ENCODE results near the gene TFDP1. TPM values are rescaled to one million over a fixed set of nuclear protein-coding genes. Genes with fewer than 3 reads are reported as not detected.

The TFDP1 gene
- total RNA-seq, 4 donors from 2014 or later = 10.3 to 101 (median 52.3) TPM

DNA sequence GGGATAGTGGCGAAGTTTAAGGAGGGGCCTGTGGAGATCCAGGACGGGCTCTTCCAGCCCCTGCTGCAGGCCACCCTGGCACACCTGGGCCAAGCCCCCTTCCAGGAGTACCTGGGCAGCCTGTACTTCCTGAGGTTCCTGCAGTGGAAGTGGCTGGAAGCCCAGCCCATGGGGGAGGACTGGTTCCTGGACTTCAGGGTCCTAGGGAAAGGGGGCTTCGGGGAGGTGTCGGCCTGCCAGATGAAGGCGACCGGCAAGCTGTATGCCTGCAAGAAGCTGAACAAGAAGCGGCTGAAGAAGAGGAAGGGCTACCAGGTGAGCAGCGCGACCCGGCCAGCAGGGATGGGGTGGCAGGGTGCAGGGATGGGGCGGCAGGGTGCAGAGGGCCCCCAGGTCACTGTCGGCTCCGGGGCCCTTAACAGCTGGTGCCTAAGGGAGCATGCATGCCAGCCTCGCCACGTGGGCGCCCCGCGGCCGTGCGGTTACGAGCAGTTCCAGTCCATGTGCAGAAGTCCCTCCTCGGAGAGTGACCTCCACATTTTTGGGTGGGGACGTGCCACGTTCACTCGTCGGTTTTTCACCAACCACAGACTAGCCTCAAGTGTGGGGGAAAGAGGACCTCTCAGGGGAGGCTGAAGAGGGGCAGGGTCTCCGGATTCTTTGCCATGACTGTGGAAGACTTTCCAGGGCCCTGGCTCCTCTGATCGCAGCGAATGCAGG lies 83.4 kb downstream of the TFDP1 start:
- H3K27ac ChIP-seq = no peak overlapping the region
- H3K27me3 ChIP-seq = no peaks in the 10 kb centered on the region
- intact Hi-C loops (cut with DNase I; ENCODE audit: low total_unique reads) = no loop called here
- no peaks in the 10 kb centered on the region for H3K4me1 ChIP-seq
- no peaks in the 10 kb centered on the region for H3K36me3 ChIP-seq
- peak; percentile 8 to 13 for DNase-seq
- TF ChIP-seq, protein P1, sequence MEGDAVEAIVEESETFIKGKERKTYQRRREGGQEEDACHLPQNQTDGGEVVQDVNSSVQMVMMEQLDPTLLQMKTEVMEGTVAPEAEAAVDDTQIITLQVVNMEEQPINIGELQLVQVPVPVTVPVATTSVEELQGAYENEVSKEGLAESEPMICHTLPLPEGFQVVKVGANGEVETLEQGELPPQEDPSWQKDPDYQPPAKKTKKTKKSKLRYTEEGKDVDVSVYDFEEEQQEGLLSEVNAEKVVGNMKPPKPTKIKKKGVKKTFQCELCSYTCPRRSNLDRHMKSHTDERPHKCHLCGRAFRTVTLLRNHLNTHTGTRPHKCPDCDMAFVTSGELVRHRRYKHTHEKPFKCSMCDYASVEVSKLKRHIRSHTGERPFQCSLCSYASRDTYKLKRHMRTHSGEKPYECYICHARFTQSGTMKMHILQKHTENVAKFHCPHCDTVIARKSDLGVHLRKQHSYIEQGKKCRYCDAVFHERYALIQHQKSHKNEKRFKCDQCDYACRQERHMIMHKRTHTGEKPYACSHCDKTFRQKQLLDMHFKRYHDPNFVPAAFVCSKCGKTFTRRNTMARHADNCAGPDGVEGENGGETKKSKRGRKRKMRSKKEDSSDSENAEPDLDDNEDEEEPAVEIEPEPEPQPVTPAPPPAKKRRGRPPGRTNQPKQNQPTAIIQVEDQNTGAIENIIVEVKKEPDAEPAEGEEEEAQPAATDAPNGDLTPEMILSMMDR (IDR thresholded peaks at IDR 0.05) = no peak
- no peak overlapping the region for H3K4me3 ChIP-seq
- H3K9me3 ChIP-seq = no peaks in the 10 kb centered on the region

DNA sequence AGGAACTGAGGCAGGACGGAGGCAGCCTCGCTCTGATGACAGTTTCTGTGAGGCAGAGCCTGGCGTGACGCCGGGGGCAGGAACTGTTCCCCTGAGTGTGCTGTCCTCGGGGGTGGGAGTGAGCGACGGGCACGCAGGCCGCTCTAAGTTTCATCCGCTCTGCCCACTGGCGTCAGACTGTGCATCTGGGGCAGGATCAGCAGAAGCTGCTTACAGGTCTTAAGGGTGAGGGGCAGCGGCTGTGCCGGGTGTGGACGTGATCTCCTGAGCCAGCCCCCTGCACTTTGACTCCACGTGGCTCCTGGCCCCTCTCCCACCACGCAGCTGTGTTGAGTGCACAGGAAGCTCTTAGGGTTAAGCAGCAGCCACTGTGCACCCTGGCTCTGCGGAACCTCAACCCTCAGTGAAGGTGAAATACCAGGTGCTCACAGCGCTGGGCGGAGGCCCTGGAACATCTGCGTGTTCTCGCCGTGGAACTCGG lies 84.0 kb downstream of the TFDP1 start:
- intact Hi-C loops (cut with DNase I; ENCODE audit: low total_unique reads) = no loop called here
- H3K27ac ChIP-seq = no peak overlapping the region
- no peak for TF ChIP-seq POLR2A (IDR thresholded peaks at IDR 0.05)
- TF ChIP-seq, protein P1 (IDR thresholded peaks at IDR 0.05) = no peak
- DNase-seq = peak; percentile 5 to 11
- H3K4me1 ChIP-seq = no peaks in the 10 kb centered on the region
- no peak overlapping the region for H3K4me3 ChIP-seq
- no peaks in the 10 kb centered on the region for H3K27me3 ChIP-seq
- no peaks in the 10 kb centered on the region for H3K36me3 ChIP-seq
- no peaks in the 10 kb centered on the region for H3K9me3 ChIP-seq

DNA sequence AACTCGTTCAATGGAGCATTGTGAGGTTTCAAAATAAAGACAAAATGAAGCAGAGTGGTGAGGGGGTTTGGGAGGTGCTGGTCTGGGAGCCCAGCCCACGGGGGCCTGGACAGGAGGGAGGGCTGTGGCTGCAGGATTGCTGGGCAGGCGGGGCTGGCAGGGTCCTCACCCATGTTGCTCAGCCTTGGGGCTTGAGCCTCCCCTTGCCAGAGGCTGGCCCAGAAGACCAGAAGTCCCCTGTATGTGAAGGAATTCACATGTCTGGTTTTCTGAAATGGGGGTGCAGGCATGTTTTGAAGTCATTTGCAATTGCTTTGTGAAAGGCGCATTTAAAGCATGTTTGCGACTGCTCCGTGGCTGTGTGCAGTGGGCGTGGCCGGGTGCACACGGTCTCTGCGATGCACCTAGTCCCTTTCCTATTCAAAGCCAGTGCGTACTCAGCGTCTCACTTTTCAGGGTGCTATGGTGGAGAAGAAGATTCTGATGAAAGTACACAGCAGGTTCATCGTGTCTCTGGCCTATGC lies 84.7 kb downstream of the TFDP1 start:
- TF ChIP-seq POLR2A (IDR thresholded peaks at IDR 0.05) = no peak
- TF ChIP-seq, protein P1 (IDR thresholded peaks at IDR 0.05) = no peak
- no peaks in the 10 kb centered on the region for H3K4me1 ChIP-seq
- H3K4me3 ChIP-seq = no peak overlapping the region
- DNase-seq = peak; percentile 6 to 7
- H3K9me3 ChIP-seq = no peaks in the 10 kb centered on the region
- no peak overlapping the region for H3K27ac ChIP-seq
- H3K36me3 ChIP-seq = no peaks in the 10 kb centered on the region
- H3K27me3 ChIP-seq = no peaks in the 10 kb centered on the region
- intact Hi-C loops (cut with DNase I; ENCODE audit: low total_unique reads) = no loop called here

DNA sequence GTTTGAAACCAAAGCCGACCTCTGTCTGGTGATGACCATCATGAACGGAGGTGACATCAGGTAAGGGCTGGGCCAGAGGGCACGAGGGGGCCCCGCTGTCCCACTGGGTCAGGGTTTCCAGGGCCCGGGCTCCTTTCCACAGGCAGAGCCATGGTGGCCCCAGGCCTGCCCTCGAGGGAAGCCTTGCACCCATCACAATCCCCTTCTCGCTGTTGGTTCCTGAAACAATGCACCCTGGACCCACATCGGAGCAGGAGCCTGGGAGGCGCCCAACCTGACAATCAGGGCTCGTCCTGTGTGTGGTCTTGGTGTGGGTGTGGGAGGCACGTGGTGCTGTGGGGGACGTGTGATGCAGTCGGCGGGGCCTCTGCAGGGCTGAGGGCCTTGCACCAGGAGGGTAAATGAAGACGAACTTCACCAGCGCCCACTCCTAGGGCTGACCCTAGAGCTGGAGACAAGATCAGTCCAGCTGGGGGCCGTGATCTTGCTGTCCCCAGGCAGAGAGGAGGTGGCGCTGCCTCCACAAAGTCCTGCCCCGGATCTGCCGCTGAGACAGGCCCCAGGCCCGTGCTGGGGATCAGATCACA lies 85.3 kb downstream of the TFDP1 start:
- H3K4me3 ChIP-seq = no peak overlapping the region
- intact Hi-C loops (cut with DNase I; ENCODE audit: low total_unique reads) = no loop called here
- H3K36me3 ChIP-seq = no peaks in the 10 kb centered on the region
- no peaks in the 10 kb centered on the region for H3K9me3 ChIP-seq
- H3K4me1 ChIP-seq = no peaks in the 10 kb centered on the region
- DNase-seq = peak; percentile 5 to 8
- no peaks in the 10 kb centered on the region for H3K27me3 ChIP-seq
- TF ChIP-seq, protein P1 (IDR thresholded peaks at IDR 0.05) = no peak
- no peak for TF ChIP-seq POLR2A (IDR thresholded peaks at IDR 0.05)
- no peak overlapping the region for H3K27ac ChIP-seq

DNA sequence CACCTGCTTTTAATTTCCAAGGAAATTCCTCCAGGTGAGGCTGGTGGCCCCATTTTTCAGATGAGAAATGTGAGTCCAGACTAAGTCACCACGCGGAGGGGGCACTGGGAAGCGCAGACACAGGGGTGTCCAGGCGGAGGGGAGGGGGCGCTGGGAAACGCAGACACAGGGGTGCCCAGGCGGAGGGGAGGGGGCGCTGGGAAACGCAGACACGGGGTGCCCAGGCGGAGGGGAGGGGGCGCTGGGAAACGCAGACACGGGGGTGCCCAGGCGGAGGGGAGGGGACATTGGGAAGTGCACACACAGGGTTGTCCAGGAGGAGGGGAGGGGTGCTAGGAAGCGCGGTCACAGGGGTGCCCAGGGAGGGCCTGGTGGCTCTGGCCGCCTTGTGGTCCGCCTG lies 86.0 kb downstream of the TFDP1 start:
- TF ChIP-seq POLR2A (IDR thresholded peaks at IDR 0.05) = no peak
- TF ChIP-seq, protein P1 (IDR thresholded peaks at IDR 0.05) = no peak
- peak; percentile 4 to 6 for DNase-seq

More for the DNA sequence above, 86.0 kb downstream of the TFDP1 start:
- H3K9me3 ChIP-seq = no peaks in the 10 kb centered on the region
- intact Hi-C loops (cut with DNase I; ENCODE audit: low total_unique reads) = no loop called here
- no peaks in the 10 kb centered on the region for H3K36me3 ChIP-seq
- no peak overlapping the region for H3K4me3 ChIP-seq
- no peaks in the 10 kb centered on the region for H3K4me1 ChIP-seq
- H3K27me3 ChIP-seq = no peaks in the 10 kb centered on the region
- H3K27ac ChIP-seq = no peak overlapping the region

Data from uterus (tissue), 4 donors.